Measurements from ENCODE around the gene EVX2.
A peak's percentile ranks its signal among the peaks of the same experiment; 100 is the strongest.

The EVX2 gene

DNA sequence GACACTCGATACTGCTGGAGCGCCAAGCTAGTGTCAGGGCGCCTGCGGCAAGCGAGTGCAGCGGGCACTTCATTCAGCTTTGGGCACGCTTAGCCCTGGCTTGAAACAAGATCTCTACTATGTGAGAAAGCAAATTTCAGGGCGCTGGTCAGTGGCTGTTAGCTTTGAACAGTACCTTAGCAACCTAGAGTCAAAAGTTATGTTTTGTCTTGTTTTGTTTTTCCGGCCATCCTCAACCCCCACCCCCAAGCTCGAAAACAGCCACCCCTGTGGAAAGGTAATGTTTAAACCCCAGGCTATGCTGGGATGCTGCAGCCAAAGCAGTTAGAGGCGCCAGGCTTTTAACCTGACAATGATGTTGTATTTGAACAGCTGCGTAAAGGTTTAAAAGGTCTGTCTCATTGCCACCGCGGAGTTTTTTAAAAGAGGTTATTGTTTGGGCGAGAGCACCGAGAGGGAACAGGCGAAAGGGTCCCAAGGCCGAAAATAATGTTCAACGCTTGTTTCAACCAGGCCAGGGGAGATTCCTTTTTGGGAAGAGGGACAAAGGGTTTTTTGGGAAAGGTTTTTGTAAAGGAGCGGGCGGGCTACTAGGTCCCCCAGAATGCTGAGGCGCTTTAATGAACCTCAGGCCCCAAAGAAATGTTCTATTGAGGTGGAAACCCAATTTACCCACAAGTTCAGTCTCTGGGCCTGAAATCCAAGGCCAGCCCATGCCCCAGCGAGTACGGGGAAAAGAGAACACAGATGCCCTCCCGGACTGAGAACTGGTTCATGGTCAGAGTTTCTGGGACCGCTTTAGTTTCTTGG is 30.6 kb upstream of the EVX2 start:
- no peak overlapping the region for H3K4me3 ChIP-seq (ENCODE audit: low read depth in 1 of 2, low read length in 2 of 2)
- peaks cover 93 to 99% of the 10 kb centered on the region in 2 donors for H3K27me3 ChIP-seq (ENCODE audit: control insufficient read depth in 1 of 2, insufficient read depth in 2 of 2, low read length in 2 of 2)
- no peak overlapping the region for H3K9ac ChIP-seq (ENCODE audit: low read depth in 1 of 2, low read length in 2 of 2)

DNA sequence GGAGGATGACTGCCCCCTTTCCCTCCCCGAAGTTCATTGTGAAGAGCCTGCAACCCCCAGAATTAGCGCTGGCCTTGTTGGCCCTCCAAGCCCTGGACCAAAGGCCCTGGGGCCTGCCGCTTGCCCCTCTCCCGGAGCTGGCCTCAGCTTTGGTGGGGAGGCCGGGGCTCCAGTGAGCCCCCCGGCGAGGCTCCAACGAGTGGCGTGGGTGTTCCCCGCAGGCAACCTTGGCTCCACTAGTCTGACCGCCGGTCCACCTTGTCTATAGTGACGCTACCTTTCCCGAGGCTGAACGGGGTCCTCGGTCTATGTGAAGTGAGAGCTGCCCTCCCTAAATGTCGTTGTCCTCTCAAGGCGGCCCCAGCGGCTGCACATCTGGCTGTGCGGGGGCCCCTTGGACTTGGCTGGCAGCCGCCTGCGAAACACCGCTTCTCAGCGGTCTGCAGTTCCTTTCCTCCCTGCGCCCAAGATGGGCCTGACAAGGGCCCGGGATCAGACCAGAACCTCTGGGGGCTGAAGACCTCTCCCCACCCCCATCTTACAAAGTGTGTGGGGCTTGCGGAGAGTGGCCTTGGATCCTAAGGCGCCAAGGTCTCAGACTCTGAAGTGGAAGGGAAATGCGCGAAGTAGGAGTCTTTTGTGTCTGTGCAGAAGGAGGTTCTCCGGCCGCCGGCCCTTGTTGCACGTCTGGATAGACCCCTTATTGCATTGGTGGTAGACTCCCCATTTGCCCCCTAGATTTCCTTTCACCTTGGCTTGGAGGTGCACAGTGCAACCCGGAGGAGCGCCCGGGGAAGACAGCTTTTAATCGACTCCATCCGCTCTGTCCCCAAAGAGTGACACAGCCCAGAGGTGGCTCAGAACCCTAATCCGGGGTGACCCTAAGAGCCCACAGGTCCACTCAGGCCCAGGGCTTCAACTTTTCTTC is 28.9 kb upstream of the EVX2 start:
- Histone ChIP-seq H3K27me3 (ENCODE audit: control insufficient read depth in 1 of 2, insufficient read depth in 2 of 2, low read length in 2 of 2) (peaks cover 90 to 96% of the 10 kb centered on the region in 2 donors), H3K27ac (ENCODE audit: low read depth, low read length) (peak overlapping the region; percentile 10), H3K4me1 (ENCODE audit: control insufficient read depth in 1 of 2, insufficient read depth in 2 of 2, low read length in 2 of 2) (no peaks in the 10 kb centered on the region), H3K9ac (ENCODE audit: low read depth in 1 of 2, low read length in 2 of 2) (no peak overlapping the region), H3K36me3 (ENCODE audit: control insufficient read depth in 1 of 2, insufficient read depth in 2 of 2, low read length in 2 of 2) (no peaks in the 10 kb centered on the region), H3K4me3 (ENCODE audit: low read depth in 1 of 2, low read length in 2 of 2) (no peak overlapping the region), H3K9me3 (ENCODE audit: control insufficient read depth in 1 of 2, low read length in 2 of 2) (no peaks in the 10 kb centered on the region)

More for the DNA sequence above, 30.6 kb upstream of the EVX2 start:
- Histone ChIP-seq H3K9me3 (ENCODE audit: control insufficient read depth in 1 of 2, low read length in 2 of 2) (no peaks in the 10 kb centered on the region), H3K27ac (ENCODE audit: low read depth, low read length) (no peak overlapping the region), H3K4me1 (ENCODE audit: control insufficient read depth in 1 of 2, insufficient read depth in 2 of 2, low read length in 2 of 2) (no peaks in the 10 kb centered on the region), H3K36me3 (ENCODE audit: control insufficient read depth in 1 of 2, insufficient read depth in 2 of 2, low read length in 2 of 2) (no peaks in the 10 kb centered on the region)

DNA sequence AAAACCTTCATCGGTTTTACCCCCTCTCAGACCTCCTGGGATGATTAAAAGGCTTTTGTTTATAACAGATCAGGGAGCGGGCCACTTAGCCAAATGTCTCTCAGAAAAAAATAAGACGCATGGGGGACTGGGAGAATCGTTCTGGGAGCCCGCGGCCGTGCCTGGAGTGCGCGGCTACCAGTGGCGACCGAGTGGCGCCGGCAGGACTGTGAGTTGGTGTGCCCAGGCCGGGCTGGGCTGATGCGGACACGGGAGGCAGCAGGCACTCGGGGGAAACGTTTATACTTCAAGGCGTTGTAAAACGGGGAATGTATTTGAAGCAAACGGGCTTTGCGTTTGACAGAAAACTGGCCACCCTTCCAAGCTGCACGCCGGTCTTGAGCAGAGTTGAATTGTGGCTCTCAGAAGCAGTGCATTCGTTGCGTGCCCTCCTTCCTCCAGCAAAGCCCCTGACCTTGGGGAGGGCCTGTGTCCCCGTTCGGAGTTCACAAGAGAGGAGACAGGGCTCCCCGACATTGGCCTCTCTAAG is 28.1 kb upstream of the EVX2 start:
- no peaks in the 10 kb centered on the region for H3K9me3 ChIP-seq (ENCODE audit: control insufficient read depth in 1 of 2, low read length in 2 of 2)
- no peak overlapping the region for H3K4me3 ChIP-seq (ENCODE audit: low read depth in 1 of 2, low read length in 2 of 2)
- peaks cover 0 to 4% of the 10 kb centered on the region in 2 donors for H3K4me1 ChIP-seq (ENCODE audit: control insufficient read depth in 1 of 2, insufficient read depth in 2 of 2, low read length in 2 of 2)
- H3K27ac ChIP-seq (ENCODE audit: low read depth, low read length) = peak overlapping the region; percentile 10
- H3K36me3 ChIP-seq (ENCODE audit: control insufficient read depth in 1 of 2, insufficient read depth in 2 of 2, low read length in 2 of 2) = no peaks in the 10 kb centered on the region
- H3K9ac ChIP-seq (ENCODE audit: low read depth in 1 of 2, low read length in 2 of 2) = no peak overlapping the region
- H3K27me3 ChIP-seq (ENCODE audit: control insufficient read depth in 1 of 2, insufficient read depth in 2 of 2, low read length in 2 of 2) = peaks cover 87 to 93% of the 10 kb centered on the region in 2 donors

DNA sequence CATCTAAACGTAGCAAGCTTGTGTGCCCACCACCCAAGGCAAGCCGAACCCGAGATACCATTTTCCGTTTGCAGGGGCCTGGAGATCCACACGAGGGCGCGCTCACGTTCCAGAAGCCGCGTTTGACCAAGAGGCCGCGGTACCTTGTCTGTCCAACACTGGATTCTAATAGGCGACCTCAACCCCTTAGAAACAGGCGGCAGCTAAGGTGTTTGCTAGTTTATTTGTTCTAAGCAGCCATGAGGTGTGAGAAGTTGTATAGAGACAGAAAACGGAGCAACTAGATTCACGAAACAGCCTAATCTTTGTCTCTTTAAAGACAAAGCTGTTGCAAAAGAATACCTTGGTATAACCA is 27.5 kb upstream of the EVX2 start:
- H3K9ac ChIP-seq (ENCODE audit: low read depth in 1 of 2, low read length in 2 of 2) = no peak overlapping the region
- no peaks in the 10 kb centered on the region for H3K36me3 ChIP-seq (ENCODE audit: control insufficient read depth in 1 of 2, insufficient read depth in 2 of 2, low read length in 2 of 2)
- no peak overlapping the region for H3K4me3 ChIP-seq (ENCODE audit: low read depth in 1 of 2, low read length in 2 of 2)

DNA sequence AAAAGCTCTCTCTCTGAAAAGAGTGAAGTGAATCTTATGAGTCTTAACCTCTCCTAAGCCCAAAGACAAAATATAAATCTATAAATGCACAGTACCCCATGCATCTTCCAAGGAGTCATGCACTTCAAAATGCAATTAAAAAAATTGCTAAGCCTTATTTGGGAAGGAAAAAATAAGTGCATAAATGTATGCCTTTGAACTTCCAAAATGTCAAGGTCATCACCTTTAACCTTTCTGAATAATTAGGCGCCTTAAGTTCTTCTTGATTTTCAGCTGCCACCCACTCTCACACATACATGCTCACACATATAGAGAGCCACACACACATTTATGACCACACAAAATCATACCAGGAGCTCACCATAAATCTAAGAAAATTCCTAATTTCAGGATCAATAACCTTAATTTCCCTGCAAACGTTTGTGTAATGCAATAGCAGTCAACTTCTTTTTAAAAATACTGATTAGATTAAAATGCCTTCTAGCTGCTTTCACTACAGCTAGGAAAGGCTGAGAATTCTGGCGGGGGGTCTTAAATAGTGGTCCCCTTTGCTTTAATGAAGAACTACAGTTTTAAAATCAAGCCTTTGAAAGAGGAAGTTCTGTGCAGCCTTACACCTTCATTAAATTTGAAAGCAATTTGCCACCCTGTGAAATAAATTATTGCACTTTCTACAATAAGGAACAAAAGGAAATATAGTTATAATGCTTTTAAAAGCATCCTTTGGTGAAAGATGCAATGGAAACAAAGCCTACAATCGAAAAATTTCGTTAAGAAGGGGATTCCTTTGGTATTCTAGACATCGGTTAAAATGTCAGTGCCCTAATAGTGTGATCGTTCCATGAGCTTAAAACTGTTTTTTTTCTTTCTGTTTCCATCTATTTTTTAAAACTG is 26.9 kb upstream of the EVX2 start:
- peaks cover 85 to 92% of the 10 kb centered on the region in 2 donors for H3K27me3 ChIP-seq (ENCODE audit: control insufficient read depth in 1 of 2, insufficient read depth in 2 of 2, low read length in 2 of 2)
- no peak overlapping the region for H3K9ac ChIP-seq (ENCODE audit: low read depth in 1 of 2, low read length in 2 of 2)
- no peak overlapping the region for H3K4me3 ChIP-seq (ENCODE audit: low read depth in 1 of 2, low read length in 2 of 2)
- H3K9me3 ChIP-seq (ENCODE audit: control insufficient read depth in 1 of 2, low read length in 2 of 2) = no peaks in the 10 kb centered on the region
- no peaks in the 10 kb centered on the region for H3K36me3 ChIP-seq (ENCODE audit: control insufficient read depth in 1 of 2, insufficient read depth in 2 of 2, low read length in 2 of 2)
- no peak overlapping the region for H3K27ac ChIP-seq (ENCODE audit: low read depth, low read length)
- peaks cover 0 to 5% of the 10 kb centered on the region in 2 donors for H3K4me1 ChIP-seq (ENCODE audit: control insufficient read depth in 1 of 2, insufficient read depth in 2 of 2, low read length in 2 of 2)

More for the DNA sequence above, 27.5 kb upstream of the EVX2 start:
- H3K4me1 ChIP-seq (ENCODE audit: control insufficient read depth in 1 of 2, insufficient read depth in 2 of 2, low read length in 2 of 2) = peaks cover 0 to 5% of the 10 kb centered on the region in 2 donors
- H3K27ac ChIP-seq (ENCODE audit: low read depth, low read length) = no peak overlapping the region
- peaks cover 84 to 92% of the 10 kb centered on the region in 2 donors for H3K27me3 ChIP-seq (ENCODE audit: control insufficient read depth in 1 of 2, insufficient read depth in 2 of 2, low read length in 2 of 2)
- H3K9me3 ChIP-seq (ENCODE audit: control insufficient read depth in 1 of 2, low read length in 2 of 2) = no peaks in the 10 kb centered on the region

DNA sequence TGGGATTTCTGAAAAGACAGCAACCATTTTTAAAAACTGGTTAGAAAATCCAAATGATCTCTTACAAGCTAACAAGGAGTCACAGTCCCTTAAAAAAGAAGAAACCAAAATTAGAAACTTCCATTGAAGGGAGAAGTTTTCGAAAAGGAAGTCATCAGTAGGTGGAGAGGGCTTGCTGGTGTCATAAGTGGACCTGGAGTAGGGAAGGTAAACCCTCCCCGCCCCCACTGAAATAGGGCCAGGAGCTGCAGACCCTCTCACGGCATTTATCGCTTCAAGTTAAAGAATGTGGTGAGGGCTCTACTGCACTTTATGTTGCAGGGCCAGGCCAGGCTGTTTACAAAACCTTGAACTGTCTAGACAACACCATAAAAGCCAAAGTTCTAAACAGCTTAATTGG is 26.2 kb upstream of the EVX2 start:
- no peak overlapping the region for H3K9ac ChIP-seq (ENCODE audit: low read depth in 1 of 2, low read length in 2 of 2)
- no peaks in the 10 kb centered on the region for H3K9me3 ChIP-seq (ENCODE audit: control insufficient read depth in 1 of 2, low read length in 2 of 2)
- no peak overlapping the region for H3K27ac ChIP-seq (ENCODE audit: low read depth, low read length)
- peaks cover 87 to 92% of the 10 kb centered on the region in 2 donors for H3K27me3 ChIP-seq (ENCODE audit: control insufficient read depth in 1 of 2, insufficient read depth in 2 of 2, low read length in 2 of 2)
- H3K36me3 ChIP-seq (ENCODE audit: control insufficient read depth in 1 of 2, insufficient read depth in 2 of 2, low read length in 2 of 2) = no peaks in the 10 kb centered on the region
- no peak overlapping the region for H3K4me3 ChIP-seq (ENCODE audit: low read depth in 1 of 2, low read length in 2 of 2)
- H3K4me1 ChIP-seq (ENCODE audit: control insufficient read depth in 1 of 2, insufficient read depth in 2 of 2, low read length in 2 of 2) = peaks cover 0 to 5% of the 10 kb centered on the region in 2 donors

DNA sequence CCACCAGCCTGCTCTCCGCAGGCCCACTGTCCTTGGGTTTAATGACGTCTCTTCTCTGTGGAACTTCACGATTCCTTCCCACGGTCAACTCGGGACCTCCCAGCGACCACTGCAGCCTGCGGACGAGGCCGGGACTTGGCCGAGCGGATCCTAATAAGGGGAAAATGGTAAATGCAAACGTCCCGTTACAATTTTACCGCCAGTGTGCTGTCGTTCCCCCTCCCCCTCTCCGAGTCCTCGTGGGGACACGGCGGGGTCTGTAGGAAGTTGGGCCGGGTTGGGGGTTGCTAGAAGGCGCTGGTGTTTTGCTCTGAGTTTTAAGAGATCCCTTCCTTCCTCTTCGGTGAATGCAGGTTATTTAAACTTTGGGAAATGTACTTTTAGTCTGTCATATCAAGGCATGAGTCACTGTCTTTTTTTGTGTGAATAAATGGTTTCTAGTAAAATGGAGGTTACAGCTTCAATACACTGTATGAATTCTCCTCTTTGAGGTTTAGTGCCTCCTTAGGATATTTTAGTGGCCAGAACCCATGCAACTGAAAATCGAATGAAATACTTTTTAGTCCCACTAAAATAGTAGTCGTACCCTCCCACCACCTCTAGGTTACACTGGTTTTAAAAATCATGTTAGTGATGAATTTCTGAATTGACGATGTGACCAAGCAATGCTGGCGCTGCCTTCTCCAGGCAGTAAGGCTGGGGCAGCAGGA is 25.6 kb upstream of the EVX2 start:
- H3K9me3 ChIP-seq (ENCODE audit: control insufficient read depth in 1 of 2, low read length in 2 of 2) = no peaks in the 10 kb centered on the region
- H3K4me3 ChIP-seq (ENCODE audit: low read depth in 1 of 2, low read length in 2 of 2) = no peak overlapping the region
- H3K36me3 ChIP-seq (ENCODE audit: control insufficient read depth in 1 of 2, insufficient read depth in 2 of 2, low read length in 2 of 2) = no peaks in the 10 kb centered on the region
- peaks cover 87 to 92% of the 10 kb centered on the region in 2 donors for H3K27me3 ChIP-seq (ENCODE audit: control insufficient read depth in 1 of 2, insufficient read depth in 2 of 2, low read length in 2 of 2)
- H3K4me1 ChIP-seq (ENCODE audit: control insufficient read depth in 1 of 2, insufficient read depth in 2 of 2, low read length in 2 of 2) = peaks cover 0 to 5% of the 10 kb centered on the region in 2 donors
- no peak overlapping the region for H3K27ac ChIP-seq (ENCODE audit: low read depth, low read length)
- H3K9ac ChIP-seq (ENCODE audit: low read depth in 1 of 2, low read length in 2 of 2) = no peak overlapping the region

DNA sequence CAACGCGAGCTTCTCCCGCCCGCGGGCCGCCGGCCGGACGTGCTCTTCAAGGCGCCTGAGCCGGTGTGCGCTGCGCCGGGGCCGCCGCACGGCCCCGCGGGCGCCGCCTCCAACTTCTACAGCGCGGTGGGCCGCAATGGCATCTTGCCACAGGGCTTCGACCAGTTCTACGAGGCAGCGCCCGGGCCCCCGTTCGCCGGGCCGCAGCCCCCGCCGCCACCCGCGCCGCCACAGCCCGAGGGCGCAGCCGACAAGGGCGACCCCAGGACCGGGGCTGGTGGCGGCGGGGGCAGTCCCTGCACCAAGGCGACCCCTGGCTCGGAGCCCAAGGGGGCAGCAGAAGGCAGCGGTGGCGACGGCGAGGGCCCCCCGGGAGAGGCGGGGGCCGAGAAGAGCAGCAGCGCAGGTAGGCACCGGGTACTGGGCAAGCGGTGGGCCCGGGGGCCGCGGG is 24.0 kb upstream of the EVX2 start:
- no peak overlapping the region for H3K27ac ChIP-seq (ENCODE audit: low read depth, low read length)
- H3K9ac ChIP-seq (ENCODE audit: low read depth in 1 of 2, low read length in 2 of 2) = no peak overlapping the region

More for the DNA sequence above, 24.0 kb upstream of the EVX2 start:
- Histone ChIP-seq H3K36me3 (ENCODE audit: control insufficient read depth in 1 of 2, insufficient read depth in 2 of 2, low read length in 2 of 2) (no peaks in the 10 kb centered on the region), H3K4me3 (ENCODE audit: low read depth in 1 of 2, low read length in 2 of 2) (no peak overlapping the region), H3K4me1 (ENCODE audit: control insufficient read depth in 1 of 2, insufficient read depth in 2 of 2, low read length in 2 of 2) (peaks cover 0 to 5% of the 10 kb centered on the region in 2 donors), H3K9me3 (ENCODE audit: control insufficient read depth in 1 of 2, low read length in 2 of 2) (no peaks in the 10 kb centered on the region), H3K27me3 (ENCODE audit: control insufficient read depth in 1 of 2, insufficient read depth in 2 of 2, low read length in 2 of 2) (peaks cover 86 to 92% of the 10 kb centered on the region in 2 donors)
